K562 (cell line): Measurements from ENCODE around the gene RING1. TPM values are rescaled to one million over a fixed set of nuclear protein-coding genes. Genes with fewer than 3 reads are reported as not detected.

Experiments used
- ATAC-seq: fragments of 200-7000 bp; cut with Tn5 transposase; 3 replicates; pipeline ENCODE4 v1.9.1; 2020; ENCODE audit warnings: moderate library complexity
- Bru-seq: library from RNA; stranded (reverse); fragments of 400-500 nt; gene quantifications from one replicate; lab custom pipeline; 2021; lab: Mats Ljungman, UMichigan
- BruChase-seq, 2 experiments: library from RNA; stranded (reverse); fragments of 400-500 nt; gene quantifications; one replicate each; lab custom pipeline; 2021; lab: Mats Ljungman, UMichigan
- BruUV-seq: library from RNA; stranded (reverse); fragments of 400-500 nt; replicated peaks from 2 replicates; lab custom pipeline; 2021; lab: Mats Ljungman, UMichigan
- CTCF ChIA-PET: fragments of 300-600 bp; formaldehyde crosslinking; extraction: SDS; loops from one replicate; lab custom pipeline; 2021; ENCODE audit warnings: low intra/inter-chr PET ratio; lab: Yijun Ruan, JAX
- POLR2A ChIA-PET: fragments of 300-600, 350-650 bp; sonication (Branson Sonifier 250); formaldehyde crosslinking; extraction: SDS; loops from one replicate; lab custom pipeline; 2021; ENCODE audit warnings: antibody characterized with exemption, inconsistent platforms; lab: Yijun Ruan, JAX
- DNase-seq, 4 experiments: peaks; one replicate each; pipeline versions ENCODE4 v3.0.0 to v3.0.0-alpha.2; 2011 to 2018; ENCODE audit warnings: low spot score in 3 of 4, mixed read lengths in 3 of 4; ENCODE audit errors: extremely low read depth in 1 of 4
- FAIRE-seq: peaks from 2 replicates; lab custom pipeline; 2011; peaks lifted over from hg19 to GRCh38; lab: Jason Lieb, UNC
- H2AFZ ChIP-seq: 2 replicates; pipeline ENCODE4 v1.6.0; 2011; ENCODE audit warnings: low read depth, low read length, control low read depth, inconsistent platforms
- H3K27ac ChIP-seq: fragments of 200-600 bp; 3 replicates; pipeline ENCODE4 v1.8.0; 2011; ENCODE audit warnings: low read depth, mild to moderate bottlenecking, control low read depth, inconsistent platforms, low read length, moderate library complexity, mixed read lengths; ENCODE audit errors: extremely low read depth
- H3K27me3 ChIP-seq, 2 experiments: fragments of 300-600 bp in 1 of 2; 2 replicates in 1 of 2; 3 replicates in 1 of 2; pipeline versions ENCODE4 v1.6.0 to v1.8.0; 2011; ENCODE audit warnings: inconsistent platforms in 2 of 2, low read length in 2 of 2, mild to moderate bottlenecking in 1 of 2, mixed read lengths in 1 of 2, moderate library complexity in 1 of 2; ENCODE audit not compliant: control insufficient read depth in 2 of 2, insufficient read depth in 2 of 2
- H3K36me3 ChIP-seq: fragments of 300-600 bp; 3 replicates; pipeline ENCODE4 v1.8.0; 2011; ENCODE audit warnings: mild to moderate bottlenecking, low read length, inconsistent platforms; ENCODE audit not compliant: control insufficient read depth, insufficient read depth
- H3K4me1 ChIP-seq, 2 experiments: fragments of 200-600 bp in 1 of 2; replicated peaks in 1 of 2; 2 replicates in 1 of 2; 3 replicates in 1 of 2; pipeline versions ENCODE4 v1.5.1 to v1.8.0; 2011; ENCODE audit warnings: inconsistent platforms in 2 of 2, low read length in 2 of 2, mild to moderate bottlenecking in 1 of 2, mixed read lengths in 1 of 2, moderate library complexity in 1 of 2; ENCODE audit not compliant: control insufficient read depth in 2 of 2, insufficient read depth in 2 of 2
- H3K4me2 ChIP-seq: 2 replicates; pipeline ENCODE4 v1.6.1; 2011; ENCODE audit warnings: low read length, control low read depth, inconsistent platforms, mixed read lengths; ENCODE audit not compliant: insufficient read depth
- H3K4me3 ChIP-seq: fragments of 200-600 bp; sonication (generic), shearing (Covaris generic); 2 replicates; pipeline ENCODE4 v1.5.1; 2016; ENCODE audit warnings: control low read depth, inconsistent platforms
- H3K79me2 ChIP-seq: fragments of 200-600 bp; 3 replicates; pipeline ENCODE4 v1.8.0; 2011; ENCODE audit warnings: low read length, inconsistent platforms; ENCODE audit not compliant: control insufficient read depth, insufficient read depth
- H3K9ac ChIP-seq, 2 experiments: 2 replicates each; pipeline versions ENCODE4 v1.6.0 to v1.6.1; 2011; ENCODE audit warnings: low read depth in 2 of 2, low read length in 2 of 2, control low read depth in 1 of 2, inconsistent platforms in 1 of 2, mild to moderate bottlenecking in 1 of 2, mixed read lengths in 1 of 2; ENCODE audit not compliant: insufficient read depth in 1 of 2
- H3K9me1 ChIP-seq: one replicate; pipeline ENCODE4 v1.6.0; 2011; ENCODE audit warnings: inconsistent platforms, mild to moderate bottlenecking, low read length, moderate library complexity; ENCODE audit not compliant: control insufficient read depth, insufficient read depth
- H3K9me3 ChIP-seq: replicated peaks from 2 replicates; pipeline ENCODE4 v1.5.1; 2011; ENCODE audit warnings: low read depth, low read length, inconsistent platforms; ENCODE audit not compliant: control insufficient read depth, insufficient read depth
- H4K20me1 ChIP-seq: replicated peaks from 2 replicates; pipeline ENCODE4 v1.6.1; 2011; ENCODE audit warnings: low read length, inconsistent platforms, mixed read lengths; ENCODE audit not compliant: control insufficient read depth, insufficient read depth
- HDAC1 ChIP-seq, 2 experiments: fragments of 450-650 bp; IDR thresholded peaks; 2 replicates each; pipeline ENCODE4 v1.6.1; 2016 to 2017; ENCODE audit warnings: inconsistent platforms in 1 of 2, mild to moderate bottlenecking in 1 of 2, moderate library complexity in 1 of 2
- NFRKB ChIP-seq: fragments of 450-650 bp; IDR thresholded peaks from 2 replicates; pipeline ENCODE4 v1.6.1; 2016; ENCODE audit warnings: low read depth
- PHF20 ChIP-seq: fragments of 450-650 bp; IDR thresholded peaks from 2 replicates; pipeline ENCODE4 v1.6.1; 2018; ENCODE audit not compliant: partially characterized antibody
- RBM25 ChIP-seq: fragments of 200-400 bp; formaldehyde crosslinking; IDR thresholded peaks from 2 replicates; pipeline ENCODE4 v1.6.1; 2018; ENCODE audit warnings: low read length, low read depth, moderate library complexity; ENCODE audit not compliant: severe bottlenecking
- TAF1 ChIP-seq: IDR thresholded peaks from 2 replicates; pipeline ENCODE4 v1.6.1; 2011; ENCODE audit warnings: mild to moderate bottlenecking, low read length, moderate library complexity; ENCODE audit not compliant: insufficient read depth, control insufficient read depth, severe bottlenecking; ENCODE audit errors: extremely low read depth
- TGIF2 ChIP-seq: sonication (generic); formaldehyde crosslinking; IDR thresholded peaks from 2 replicates; pipeline ENCODE4 v1.8.1; 2022; ENCODE audit warnings: mild to moderate bottlenecking, missing genetic modification reagents, moderate library complexity
- ZBTB5 ChIP-seq: fragments of 450-650 bp; IDR thresholded peaks from 2 replicates; pipeline ENCODE4 v1.6.1; 2017; ENCODE audit warnings: antibody characterized with exemption
- WGBS: fragments of 100-300 bp; shearing (Covaris generic); methylation state at CpG from one replicate; pipeline ENCODE4 v1.1.6; 2016; ENCODE audit warnings: low coverage, mixed read lengths; ENCODE audit not compliant: insufficient coverage; ENCODE audit errors: missing lambda C conversion rate; 5-methylcytosine and 5-hydroxymethylcytosine counted together
- in situ Hi-C: fragments of 300-500 bp; cut with MboI; formaldehyde crosslinking; loops from 4 replicates; pipeline ENCODE4 v1.15.0; 2018; ENCODE audit warnings: inconsistent platforms, mixed read lengths
- intact Hi-C: fragments of 100-400 bp; cut with micrococcal nuclease; formaldehyde crosslinking; loops from 2 replicates; pipeline ENCODE4 v1.14.2; 2022
- long read RNA-seq, 3 experiments: library from polyadenylated mRNA in 2 of 3; library from RNA in 1 of 3; unstranded in 2 of 3; stranded (forward) in 1 of 3; transcript quantifications; one replicate each; pipeline ENCODE4 v2.0.0, GENCODE V29; 2019 to 2022
- polyA minus RNA-seq, 3 experiments: library from RNA; depleted of rRNA, polyadenylated mRNA; stranded (reverse); fragments of >200 nt; gene quantifications; 2 replicates each; pipeline ENCODE4 v1.2.3, GENCODE V29; 2011
- polyA plus RNA-seq, 8 experiments: library from polyadenylated mRNA; depleted of rRNA in 4 of 8; stranded (reverse) in 5 of 8; unstranded in 3 of 8; fragments of >200 nt; fragmentation: Nextera tagmentation in 2 of 8; fragmentation: Illumina TruSeq in 1 of 8; extraction: Ambion mirVana in 2 of 8; extraction: Trizol in 1 of 8; gene quantifications; 2 replicates each; pipeline versions ENCODE4 v1.2.1 to v1.2.3, GENCODE V29; 2011 to 2014; ENCODE audit warnings: inconsistent platforms in 1 of 8, missing spikeins in 1 of 8
- total RNA-seq, 7 experiments: library from RNA; depleted of rRNA in 6 of 7; stranded (reverse); fragments of >200 nt in 6 of 7; fragmentation: Illumina TruSeq in 2 of 7; extraction: Trizol in 2 of 7; gene quantifications; 2 replicates each; pipeline versions ENCODE4 v1.2.1 to v1.2.3, GENCODE V29; 2011 to 2021; ENCODE audit warnings: low replicate concordance in 1 of 7
- TF ChIP-seq, protein P1 (sequence below): sonication (generic); formaldehyde crosslinking; IDR thresholded peaks from 2 replicates; pipeline ENCODE4 v1.8.1; 2022; ENCODE audit warnings: missing genetic modification reagents
- TF ChIP-seq, protein P2 (sequence below): fragments of 450-650 bp; formaldehyde crosslinking; conservative IDR thresholded peaks from 2 replicates; pipeline ENCODE4 v1.4.0; 2022; ENCODE audit warnings: mild to moderate bottlenecking, missing genetic modification characterization

Gene RING1
- total RNA-seq (2011; cell fraction: chromatin; rRNA removed; ENCODE audit: low replicate concordance): 19.1 and 48.9 TPM in 2 replicates
- 35.5 and 38.2 TPM in 2 replicates for total RNA-seq (2011; cell fraction: nucleolus; rRNA removed)
- total RNA-seq (2011; cell fraction: nucleoplasm; rRNA removed): 24.5 and 29.3 TPM in 2 replicates
- 40.2 and 50.0 TPM in 2 replicates for total RNA-seq (2014; rRNA removed)
- total RNA-seq (2014; rRNA removed; fragmentation: Illumina TruSeq; extraction: Trizol): 24.6 and 27.5 TPM in 2 replicates
- 32.8 and 36.9 TPM in 2 replicates for total RNA-seq (2015; rRNA removed; fragmentation: Illumina TruSeq; extraction: Trizol)
- 45.2 and 52.0 TPM in 2 replicates for total RNA-seq (2021)
- polyA plus RNA-seq (2011; rRNA removed): 28.7 and 32.3 TPM in 2 replicates
- polyA plus RNA-seq (2011; cell fraction: cytosol; rRNA removed): 32.0 and 49.7 TPM in 2 replicates
- polyA plus RNA-seq (2011; cell fraction: nucleus; rRNA removed): 71.2 and 99.4 TPM in 2 replicates
- polyA plus RNA-seq (2012): 53.8 and 61.3 TPM in 2 replicates
- polyA plus RNA-seq (2014; fragmentation: Illumina TruSeq; extraction: Trizol): 44.2 and 45.4 TPM in 2 replicates
- 1 to 10 TPM; 4.2 to 4.8 TPM for polyA plus RNA-seq (2014; fragmentation: Nextera tagmentation; extraction: Ambion mirVana)
- 54.4 and 59.1 TPM in 2 replicates for polyA plus RNA-seq (2014; rRNA removed)
- polyA minus RNA-seq (2011; rRNA and poly(A)+ RNA removed): 9.4 and 21.5 TPM in 2 replicates
- polyA minus RNA-seq (2011; cell fraction: cytosol; rRNA and poly(A)+ RNA removed): 13.9 and 17.4 TPM in 2 replicates
- 5.3 and 8.9 TPM in 2 replicates for polyA minus RNA-seq (2011; cell fraction: nucleus; rRNA and poly(A)+ RNA removed)
- percentile 89 among the genes with signal in this experiment for Bru-seq, nascent RNA
- BruChase-seq, experiment 1, labeled RNA remaining after a 2-hour chase: percentile 75 among the genes with signal in this experiment
- BruChase-seq, experiment 2, labeled RNA remaining after a 6-hour chase: percentile 80 among the genes with signal in this experiment
- long read RNA-seq, experiment 1, transcript RING1-201 (7 exons, 1,752 nt): major isoform, 13 of 49 reads
- long read RNA-seq, experiment 1, partial matches to known transcripts: 19 of 49 reads
- long read RNA-seq, experiment 1, other reads (novel, unspliced or antisense): 17 of 49 reads
- long read RNA-seq, experiment 2, transcript RING1-201 (7 exons, 1,752 nt): major isoform, 17 of 78 reads
- long read RNA-seq, experiment 2, partial matches to known transcripts: 61 of 78 reads
- long read RNA-seq, experiment 2, other reads (novel, unspliced or antisense): 0 of 78 reads
- long read RNA-seq, experiment 3, partial matches to known transcripts: 1 of 4 reads
- long read RNA-seq, experiment 3, other reads (novel, unspliced or antisense): 0 of 4 reads

GRCh38 chr6:33208091-33208967, at the start of gene RING1:
Gene RING1 (plus strand): TSS chr6:33208500. CDS start chr6:33208823, 323 bp downstream.
- no peaks in the 10 kb centered on the region for H3K27me3 ChIP-seq
- DNase-seq (peak; percentile 91 to 97 (median 96)), FAIRE-seq (peak; percentile 15), ATAC-seq (peak; percentile 71)
- peaks cover 37% of the 10 kb centered on the region for H3K79me2 ChIP-seq
- POLR2A ChIA-PET: interaction anchor here (0.6 to 2.3 kb wide), 20 partner anchors 8 to 1643 kb away, joined by 3 to 12 read pairs (median 4); partner anchors contain the start of genes B3GALT4, RPS18 and VPS52
- CTCF ChIA-PET: no interaction called here
- peaks cover 6% of the 10 kb centered on the region; the same call in 1 of the 2 replicates for H4K20me1 ChIP-seq
- TSS peak; percentile 98 for BruUV-seq
- peak within 1 kb of the TSS; percentile 82 for H2AFZ ChIP-seq
- H3K4me2 ChIP-seq: peak within 1 kb of the TSS; percentile 87
- H3K9me3 ChIP-seq: no peaks in the 10 kb centered on the region
- in situ Hi-C loops (no loop called here), intact Hi-C loops (no loop called here)
- H3K4me3 ChIP-seq: peak within 1 kb of the TSS; percentile 90
- peak within 1 kb of the TSS; percentile 95 for H3K27ac ChIP-seq
- H3K9ac ChIP-seq: peak within 1 kb of the TSS; percentile 96
- H3K4me1 ChIP-seq: peaks cover 26 to 63% of the 10 kb centered on the region in 2 experiments
- 2% methylated on average over 66 of the region's 86 CpGs for WGBS
- peaks cover 3% of the 10 kb centered on the region for H3K9me1 ChIP-seq
- peaks cover 43% of the 10 kb centered on the region for H3K36me3 ChIP-seq
- TF ChIP-seq, protein P1, sequence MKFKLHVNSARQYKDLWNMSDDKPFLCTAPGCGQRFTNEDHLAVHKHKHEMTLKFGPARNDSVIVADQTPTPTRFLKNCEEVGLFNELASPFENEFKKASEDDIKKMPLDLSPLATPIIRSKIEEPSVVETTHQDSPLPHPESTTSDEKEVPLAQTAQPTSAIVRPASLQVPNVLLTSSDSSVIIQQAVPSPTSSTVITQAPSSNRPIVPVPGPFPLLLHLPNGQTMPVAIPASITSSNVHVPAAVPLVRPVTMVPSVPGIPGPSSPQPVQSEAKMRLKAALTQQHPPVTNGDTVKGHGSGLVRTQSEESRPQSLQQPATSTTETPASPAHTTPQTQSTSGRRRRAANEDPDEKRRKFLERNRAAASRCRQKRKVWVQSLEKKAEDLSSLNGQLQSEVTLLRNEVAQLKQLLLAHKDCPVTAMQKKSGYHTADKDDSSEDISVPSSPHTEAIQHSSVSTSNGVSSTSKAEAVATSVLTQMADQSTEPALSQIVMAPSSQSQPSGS (CRISPR knock-in tag): peak; percentile 87; the same call in 1 of the 2 replicates
- TF ChIP-seq HDAC1 (IDR thresholded peaks at IDR 0.05) (peak in 1 of 2 experiments; percentile 97; a peak in 2 of 4 replicates), TAF1 (peak; percentile 90), PHF20 (peak; percentile 69), NFRKB (0 out of 2 replicates have a peak, but pooled peaks have one; percentile 19), RBM25 (no peak), TGIF2 (CRISPR knock-in tag) (peak; percentile 94), ZBTB5 (peak; percentile 77)
- TF ChIP-seq, protein P2, sequence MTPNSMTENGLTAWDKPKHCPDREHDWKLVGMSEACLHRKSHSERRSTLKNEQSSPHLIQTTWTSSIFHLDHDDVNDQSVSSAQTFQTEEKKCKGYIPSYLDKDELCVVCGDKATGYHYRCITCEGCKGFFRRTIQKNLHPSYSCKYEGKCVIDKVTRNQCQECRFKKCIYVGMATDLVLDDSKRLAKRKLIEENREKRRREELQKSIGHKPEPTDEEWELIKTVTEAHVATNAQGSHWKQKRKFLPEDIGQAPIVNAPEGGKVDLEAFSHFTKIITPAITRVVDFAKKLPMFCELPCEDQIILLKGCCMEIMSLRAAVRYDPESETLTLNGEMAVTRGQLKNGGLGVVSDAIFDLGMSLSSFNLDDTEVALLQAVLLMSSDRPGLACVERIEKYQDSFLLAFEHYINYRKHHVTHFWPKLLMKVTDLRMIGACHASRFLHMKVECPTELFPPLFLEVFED: no peak
